Measurements from ENCODE around the gene HNRNPA1. TPM values are rescaled to one million over a fixed set of nuclear protein-coding genes. Genes with fewer than 3 reads are reported as not detected.

HNRNPA1 gene
- total and polyA plus RNA-seq, 2 of the 4 experiments (the other 2 are of a cell fraction), result 747 to 1,409 TPM

- H2BK15ac ChIP-seq (ENCODE audit: low read depth, low read length), result no peak overlapping the region
- no peak overlapping the region for H3K18ac ChIP-seq (ENCODE audit: low read depth, low read length)
- H3K79me1 ChIP-seq (ENCODE audit: low read depth in 1 of 2, low read length in 2 of 2), result no peaks in the 10 kb centered on the region
- peaks cover 9% of the 10 kb centered on the region for H3K4me1 ChIP-seq (ENCODE audit: control insufficient read depth, insufficient read depth, low read length)
- no peak overlapping the region for H2AFZ ChIP-seq (replicated peaks; ENCODE audit: low read length, poor library complexity)
- H2AK9ac ChIP-seq (replicated peaks; ENCODE audit: low read depth, low read length, poor library complexity), result no peak overlapping the region
- no peak overlapping the region for H3K4ac ChIP-seq (ENCODE audit: low read depth, low read length)
- WGBS, 2 experiments (ENCODE audit: extremely low coverage in 2 of 2, insufficient read length in 1 of 2), result 14% methylated on average over 1 of the region's 12 CpGs; no CpG with 5 or more reads in 1 of the 2 experiments
- no peaks in the 10 kb centered on the region for H3K9me3 ChIP-seq (ENCODE audit: control insufficient read depth, insufficient read depth, low read length)
- intact Hi-C loops (cut with micrococcal nuclease) (no loop called here), dilution Hi-C loops (cut with HindIII; ENCODE audit: low sequenced_read_pairs, unreplicated experiment) (no loop called here), in situ Hi-C loops (cut with MboI; ENCODE audit: low sequenced_read_pairs) (no loop called here)
- no peaks in the 10 kb centered on the region for H3K36me3 ChIP-seq (ENCODE audit: control insufficient read depth, insufficient read depth, low read length)
- no peak overlapping the region for H3K4me3 ChIP-seq (ENCODE audit: insufficient read depth, low read depth, low read length)
- H2BK5ac ChIP-seq (ENCODE audit: low read depth, low read length, poor library complexity, severe bottlenecking), result no peak overlapping the region
- H3K9ac ChIP-seq (ENCODE audit: low read depth, low read length), result no peak overlapping the region
- TF ChIP-seq MAFK (IDR thresholded peaks at IDR 0.05; ENCODE audit: low read depth, low read length) (no peak), CTCF (conservative IDR thresholded peaks at IDR 0.05; ENCODE audit: low read depth, low read length) (no peak), POLR2A (IDR thresholded peaks at IDR 0.05; ENCODE audit: low read depth, low read length) (no peak), CHD1 (IDR thresholded peaks at IDR 0.05; ENCODE audit: low read depth, low read length) (no peak), MAZ (IDR thresholded peaks at IDR 0.05; ENCODE audit: borderline replicate concordance, low read depth, low read length) (peak; percentile 25; the same call in 1 of the 2 replicates), CEBPB (IDR thresholded peaks at IDR 0.05; ENCODE audit: low read depth, low read length) (peak; percentile 86)
- H2BK120ac ChIP-seq (ENCODE audit: low read depth, low read length), result no peak overlapping the region
- H3K27me3 ChIP-seq (ENCODE audit: control insufficient read depth, insufficient read depth, low read length), result peaks cover 40% of the 10 kb centered on the region
- 0 out of 2 replicates have a peak, but pooled peaks cover 3% of the 10 kb centered on the region for H3K9me1 ChIP-seq (ENCODE audit: insufficient read depth, low read length)
- no peak overlapping the region for H2AK5ac ChIP-seq (ENCODE audit: low read depth, low read length)
- no peak overlapping the region for H4K8ac ChIP-seq (ENCODE audit: low read depth in 2 of 2, low read length in 2 of 2)
- no peak overlapping the region for H4K5ac ChIP-seq (ENCODE audit: low read depth, low read length)
- H2BK20ac ChIP-seq (ENCODE audit: low read depth, low read length), result no peak overlapping the region
- DNase-seq (no peak), ATAC-seq (ENCODE audit: low read depth) (peak; percentile 36)
- CTCF ChIA-PET, result no interaction called here
- no peak overlapping the region for H4K91ac ChIP-seq (ENCODE audit: insufficient read depth, low read depth, low read length)
- POLR2A ChIA-PET (ENCODE audit: unreplicated experiment), result interaction anchor here (0.6 kb wide), 3 partner anchors 13 to 326 kb away, joined by 3 to 4 read pairs (median 3); partner anchors contain the start of gene COPZ1
- H3K4me2 ChIP-seq (ENCODE audit: low read depth, low read length), result peak overlapping the region; percentile 15; the same call in 1 of the 2 replicates
- no peak overlapping the region for H3K27ac ChIP-seq (ENCODE audit: insufficient read depth, low read length)
- H3K14ac ChIP-seq (replicated peaks; ENCODE audit: low read depth, low read length), result no peak overlapping the region
- BruUV-seq (replicated peaks), result no TSS peak
- no peaks in the 10 kb centered on the region for H4K20me1 ChIP-seq (ENCODE audit: insufficient read depth, low read length)
- H3K56ac ChIP-seq (ENCODE audit: extremely low read depth, insufficient read depth, low read length), result no peak overlapping the region
- H3K23ac ChIP-seq (ENCODE audit: low read depth, low read length), result no peak overlapping the region
These were observed 23.8 kb downstream of the HNRNPA1 start for GRCh38 chr12:54304187-54304810.

Data from IMR-90 (cell line).